ENCODE results near the gene ROM1.
"Not testable (repeated sequence)": the region's sequence is repeated elsewhere in the genome, so short reads cannot be mapped to it uniquely, and the experiment has no call there.

Gene ROM1

GRCh38 chr11:62646825-62647608, 34.0 kb downstream of the ROM1 start:
- in situ Hi-C loops (cut with MboI; ENCODE audit: low sequenced_read_pairs): no loop called here

DNA sequence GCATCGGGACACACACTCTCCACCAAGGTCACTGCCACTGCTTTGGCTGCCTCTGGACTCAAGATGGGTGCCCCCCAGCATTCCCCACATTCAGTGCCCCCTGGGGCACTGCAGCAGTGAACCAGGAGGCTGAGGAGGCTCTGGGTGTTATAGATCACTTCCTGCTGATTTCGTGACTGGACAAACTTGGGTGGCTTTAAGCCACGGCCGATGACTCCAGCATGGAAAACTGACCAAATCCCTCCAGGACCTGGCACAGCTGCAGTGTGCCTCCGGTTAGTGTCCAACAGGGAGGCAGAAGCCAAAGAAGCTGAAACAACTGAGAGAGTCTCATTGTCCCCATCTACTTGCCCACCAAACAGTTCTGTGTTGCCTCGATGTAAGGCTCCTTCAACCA, 34.5 kb downstream of the ROM1 start:
- in situ Hi-C loops (cut with MboI; ENCODE audit: low sequenced_read_pairs): no loop called here

- in situ Hi-C loops (cut with MboI; ENCODE audit: low sequenced_read_pairs): no loop called here
Observed at GRCh38 chr11:62648185-62648966, 35.3 kb downstream of the ROM1 start.

- in situ Hi-C loops (cut with MboI; ENCODE audit: low sequenced_read_pairs): no loop called here
Observed at GRCh38 chr11:62648967-62649364, 35.9 kb downstream of the ROM1 start.

- in situ Hi-C loops (cut with MboI; ENCODE audit: low sequenced_read_pairs): no loop called here
Observed at GRCh38 chr11:62649486-62649885, 36.4 kb downstream of the ROM1 start.

GRCh38 chr11:62650283-62650682, 37.2 kb downstream of the ROM1 start:
- in situ Hi-C loops (cut with MboI; ENCODE audit: low sequenced_read_pairs): not testable (repeated sequence)

GRCh38 chr11:62652161-62653006, 39.3 kb downstream of the ROM1 start:
- in situ Hi-C loops (cut with MboI; ENCODE audit: low sequenced_read_pairs): no loop called here

GRCh38 chr11:62654297-62654696, 41.2 kb downstream of the ROM1 start:
- in situ Hi-C loops (cut with MboI; ENCODE audit: low sequenced_read_pairs): no loop called here

- in situ Hi-C loops (cut with MboI; ENCODE audit: low sequenced_read_pairs): no loop called here
Observed at GRCh38 chr11:62656796-62657429, 43.9 kb downstream of the ROM1 start.

GRCh38 chr11:62664405-62665074, 51.5 kb downstream of the ROM1 start:
- in situ Hi-C loops (cut with MboI; ENCODE audit: low sequenced_read_pairs): no loop called here
